ENCODE measurements around the gene CYTL1. TPM values are rescaled to one million over a fixed set of nuclear protein-coding genes. Genes with fewer than 3 reads are reported as not detected.
"Not testable (repeated sequence)": the region's sequence is repeated elsewhere in the genome, so short reads cannot be mapped to it uniquely, and the experiment has no call there.

Gene CYTL1
- total RNA-seq, 6 experiments from 2014 or later = 0.20 TPM; not detected in 5

DNA sequence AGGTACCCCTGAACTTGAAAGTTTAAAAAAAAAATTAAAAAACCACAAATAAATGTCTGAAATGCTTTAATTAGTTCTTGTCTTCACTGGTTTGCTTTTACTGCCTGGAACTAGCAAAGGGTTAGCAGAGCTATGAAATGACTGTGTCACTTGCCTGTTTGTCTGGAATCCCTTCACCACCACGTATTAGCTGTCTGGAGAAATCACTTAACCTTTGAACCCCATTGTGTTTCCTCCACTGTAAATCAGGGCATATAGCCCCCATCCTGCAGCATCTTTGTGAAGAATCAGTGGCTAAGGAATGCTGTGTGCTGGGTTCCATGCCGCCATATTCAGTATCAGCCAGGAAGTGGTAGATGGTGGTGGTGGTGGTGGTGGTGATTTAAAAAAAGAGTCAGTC is 6.3 kb downstream of the CYTL1 start:
- Histone ChIP-seq H3K4me1 (no peaks in the 10 kb centered on the region), H3K27me3 (peaks cover 0 to 3% of the 10 kb centered on the region in 2 donors), H3K9me3 (no peaks in the 10 kb centered on the region), H3K36me3 (no peaks in the 10 kb centered on the region), H3K4me3 (no peak overlapping the region), H3K27ac (no peak overlapping the region)
- intact Hi-C loops (cut with DNase I) = no loop called here
- WGBS (ENCODE audit: insufficient coverage, low coverage, low lambda C conversion rate, missing lambda C conversion rate) = 48% methylated on average over 2 of the region's 2 CpGs
- ATAC-seq (no peak), DNase-seq (no peak)
- TF ChIP-seq, protein P1, sequence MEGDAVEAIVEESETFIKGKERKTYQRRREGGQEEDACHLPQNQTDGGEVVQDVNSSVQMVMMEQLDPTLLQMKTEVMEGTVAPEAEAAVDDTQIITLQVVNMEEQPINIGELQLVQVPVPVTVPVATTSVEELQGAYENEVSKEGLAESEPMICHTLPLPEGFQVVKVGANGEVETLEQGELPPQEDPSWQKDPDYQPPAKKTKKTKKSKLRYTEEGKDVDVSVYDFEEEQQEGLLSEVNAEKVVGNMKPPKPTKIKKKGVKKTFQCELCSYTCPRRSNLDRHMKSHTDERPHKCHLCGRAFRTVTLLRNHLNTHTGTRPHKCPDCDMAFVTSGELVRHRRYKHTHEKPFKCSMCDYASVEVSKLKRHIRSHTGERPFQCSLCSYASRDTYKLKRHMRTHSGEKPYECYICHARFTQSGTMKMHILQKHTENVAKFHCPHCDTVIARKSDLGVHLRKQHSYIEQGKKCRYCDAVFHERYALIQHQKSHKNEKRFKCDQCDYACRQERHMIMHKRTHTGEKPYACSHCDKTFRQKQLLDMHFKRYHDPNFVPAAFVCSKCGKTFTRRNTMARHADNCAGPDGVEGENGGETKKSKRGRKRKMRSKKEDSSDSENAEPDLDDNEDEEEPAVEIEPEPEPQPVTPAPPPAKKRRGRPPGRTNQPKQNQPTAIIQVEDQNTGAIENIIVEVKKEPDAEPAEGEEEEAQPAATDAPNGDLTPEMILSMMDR (IDR thresholded peaks at IDR 0.05) = no peak
- no peak for TF ChIP-seq POLR2A (IDR thresholded peaks at IDR 0.05)

DNA sequence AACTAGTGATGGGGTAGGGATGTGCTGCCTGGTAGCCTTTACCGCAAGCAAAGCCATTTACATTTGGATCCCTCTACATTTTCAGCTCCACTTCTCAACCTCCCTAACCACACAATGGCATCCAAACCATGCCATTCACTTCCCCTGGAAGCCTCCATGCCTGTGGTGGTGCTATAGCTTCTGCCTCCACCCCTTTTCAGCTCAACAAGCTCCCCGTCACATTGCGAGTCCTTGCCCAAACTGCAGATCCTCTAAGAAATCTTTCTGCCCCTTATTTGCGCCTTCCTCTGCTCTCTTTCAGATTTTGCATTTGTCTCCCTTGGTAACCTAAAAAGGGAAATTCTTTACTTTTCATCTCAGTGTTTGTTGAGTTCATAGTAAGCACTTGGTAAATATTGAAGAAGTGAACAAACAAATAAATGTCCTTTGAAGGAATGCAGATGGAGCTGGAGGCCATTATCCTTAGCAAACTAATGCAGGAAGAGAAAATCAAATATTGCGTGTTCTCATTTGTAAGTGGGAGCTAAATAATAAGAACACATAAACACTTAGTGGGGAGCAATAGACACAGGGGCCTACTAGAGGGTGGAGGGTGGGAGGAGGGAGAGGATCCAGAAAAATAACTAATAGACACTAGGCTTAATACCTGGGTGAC is 6.9 kb downstream of the CYTL1 start:
- Histone ChIP-seq H3K4me1 (no peaks in the 10 kb centered on the region), H3K27ac (no peak overlapping the region), H3K9me3 (no peaks in the 10 kb centered on the region), H3K27me3 (peaks cover 0 to 3% of the 10 kb centered on the region in 2 donors), H3K36me3 (no peaks in the 10 kb centered on the region), H3K4me3 (no peak overlapping the region)
- WGBS (ENCODE audit: insufficient coverage, low coverage, low lambda C conversion rate, missing lambda C conversion rate) = 57% methylated on average over 4 of the region's 5 CpGs
- TF ChIP-seq, protein P1 (IDR thresholded peaks at IDR 0.05) = no peak
- no peak for TF ChIP-seq POLR2A (IDR thresholded peaks at IDR 0.05)
- DNase-seq (no peak), ATAC-seq (no peak)
- intact Hi-C loops (cut with DNase I) = no loop called here

DNA sequence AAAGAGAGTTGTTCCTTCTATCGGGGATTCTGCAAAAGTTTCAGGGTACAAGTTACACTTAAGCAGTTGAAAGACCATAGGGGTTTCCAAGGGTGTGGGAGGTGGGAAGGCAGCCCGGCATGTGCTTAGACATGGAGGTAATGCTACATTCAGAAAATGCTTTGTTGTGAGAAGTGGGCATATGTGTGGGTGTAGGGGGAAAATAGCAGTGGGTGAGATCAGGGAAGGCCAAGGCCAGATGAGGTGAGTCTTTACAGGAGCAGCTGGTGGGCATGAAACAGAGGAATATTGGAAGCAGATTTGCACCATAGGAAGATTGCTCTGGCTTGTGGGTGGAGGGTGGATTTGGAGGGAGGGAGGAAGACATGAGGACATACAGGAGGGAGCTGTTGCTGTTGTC is 8.3 kb downstream of the CYTL1 start:
- no peaks in the 10 kb centered on the region for H3K36me3 ChIP-seq
- 46% methylated on average over 2 of the region's 2 CpGs for WGBS (ENCODE audit: insufficient coverage, low coverage, low lambda C conversion rate, missing lambda C conversion rate)
- DNase-seq = no peak
- H3K27me3 ChIP-seq = peaks cover 0 to 3% of the 10 kb centered on the region in 2 donors
- ATAC-seq = no peak
- TF ChIP-seq POLR2A (IDR thresholded peaks at IDR 0.05) = no peak
- TF ChIP-seq, protein P1 (IDR thresholded peaks at IDR 0.05) = no peak
- H3K27ac ChIP-seq = no peak overlapping the region
- intact Hi-C loops (cut with DNase I) = no loop called here
- no peaks in the 10 kb centered on the region for H3K4me1 ChIP-seq
- no peak overlapping the region for H3K4me3 ChIP-seq
- no peaks in the 10 kb centered on the region for H3K9me3 ChIP-seq

DNA sequence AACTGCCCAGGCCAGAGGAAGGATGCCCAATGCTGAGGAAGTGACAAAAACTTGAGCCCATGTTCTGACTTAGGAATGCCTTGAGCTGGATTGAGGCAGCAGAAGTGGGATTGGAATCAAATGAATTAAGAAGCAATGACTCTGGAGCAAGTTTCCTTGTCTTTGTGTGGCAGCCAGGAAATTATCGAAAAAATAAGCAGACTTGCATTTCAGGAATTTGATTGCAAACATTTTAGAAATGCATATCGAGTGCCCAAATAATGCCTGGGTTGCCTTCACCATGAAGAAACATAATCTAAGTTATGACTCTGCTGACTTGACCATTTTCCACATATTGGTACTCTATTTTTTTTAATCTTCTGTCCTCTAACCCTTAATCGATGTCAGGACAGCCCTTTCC is 9.5 kb downstream of the CYTL1 start:
- DNase-seq = no peak
- Histone ChIP-seq H3K36me3 (no peaks in the 10 kb centered on the region), H3K27me3 (peaks cover 0 to 3% of the 10 kb centered on the region in 2 donors), H3K27ac (no peak overlapping the region), H3K9me3 (no peaks in the 10 kb centered on the region), H3K4me3 (no peak overlapping the region), H3K4me1 (no peaks in the 10 kb centered on the region)
- WGBS (ENCODE audit: insufficient coverage, low coverage, low lambda C conversion rate, missing lambda C conversion rate) = 71% methylated on average over 3 of the region's 3 CpGs
- TF ChIP-seq, protein P1 (IDR thresholded peaks at IDR 0.05) = no peak
- TF ChIP-seq POLR2A (IDR thresholded peaks at IDR 0.05) = no peak
- intact Hi-C loops (cut with DNase I) = no loop called here
- no peak for ATAC-seq

DNA sequence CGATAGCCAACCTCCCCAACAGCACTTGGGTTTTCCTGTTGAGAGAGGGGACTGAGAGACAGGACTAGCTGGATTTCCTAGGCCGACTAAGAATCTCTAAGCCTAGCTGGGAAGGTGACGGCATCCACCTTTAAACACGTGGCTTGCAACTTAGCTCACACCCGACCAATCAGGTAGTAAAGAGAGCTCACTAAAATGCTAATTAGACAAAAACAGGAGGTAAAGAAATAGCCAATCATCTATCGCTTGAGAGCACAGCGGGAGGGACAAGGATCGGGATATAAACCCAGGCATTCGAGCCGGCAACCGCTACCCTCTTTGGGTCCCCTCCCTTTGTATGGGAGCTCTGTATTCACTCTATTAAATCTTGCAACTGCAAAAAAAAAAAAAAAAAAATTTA is 12.3 kb downstream of the CYTL1 start:
- H3K27me3 ChIP-seq; H3K9me3 ChIP-seq; H3K4me1 ChIP-seq; ATAC-seq; DNase-seq; H3K27ac ChIP-seq; H3K36me3 ChIP-seq; intact Hi-C loops (cut with DNase I); H3K4me3 ChIP-seq: not testable (repeated sequence)
- WGBS (ENCODE audit: insufficient coverage, low coverage, low lambda C conversion rate, missing lambda C conversion rate) = 68% methylated on average over 10 of the region's 11 CpGs

Measured in right lobe of liver (tissue), 6 donors.